ENCODE data around the gene GLIS1. TPM values are rescaled to one million over a fixed set of nuclear protein-coding genes. Genes with fewer than 3 reads are reported as not detected.
"Not testable (repeated sequence)": the region's sequence is repeated elsewhere in the genome, so short reads cannot be mapped to it uniquely, and the experiment has no call there.

GLIS1 gene
- total RNA-seq, 1 experiment from 2014 or later, result 0.14 TPM

- no peak for DNase-seq (ENCODE audit: low spot score)
- in situ Hi-C loops (cut with HindIII; ENCODE audit: low sequenced_read_pairs), result no loop called here
Observed at GRCh38 chr1:53662169-53662568, 76.8 kb downstream of the GLIS1 start.

GRCh38 chr1:53661496-53661895 is 77.5 kb downstream of the GLIS1 start:
- no peak for DNase-seq (ENCODE audit: low spot score)
- in situ Hi-C loops (cut with HindIII; ENCODE audit: low sequenced_read_pairs), result no loop called here

- no peak for DNase-seq (ENCODE audit: low spot score)
- in situ Hi-C loops (cut with HindIII; ENCODE audit: low sequenced_read_pairs), result no loop called here
Observed at GRCh38 chr1:53660666-53661065, 78.3 kb downstream of the GLIS1 start.

GRCh38 chr1:53659436-53659835 is 79.5 kb downstream of the GLIS1 start:
- DNase-seq (ENCODE audit: low spot score), result no peak
- in situ Hi-C loops (cut with HindIII; ENCODE audit: low sequenced_read_pairs), result no loop called here

DNA sequence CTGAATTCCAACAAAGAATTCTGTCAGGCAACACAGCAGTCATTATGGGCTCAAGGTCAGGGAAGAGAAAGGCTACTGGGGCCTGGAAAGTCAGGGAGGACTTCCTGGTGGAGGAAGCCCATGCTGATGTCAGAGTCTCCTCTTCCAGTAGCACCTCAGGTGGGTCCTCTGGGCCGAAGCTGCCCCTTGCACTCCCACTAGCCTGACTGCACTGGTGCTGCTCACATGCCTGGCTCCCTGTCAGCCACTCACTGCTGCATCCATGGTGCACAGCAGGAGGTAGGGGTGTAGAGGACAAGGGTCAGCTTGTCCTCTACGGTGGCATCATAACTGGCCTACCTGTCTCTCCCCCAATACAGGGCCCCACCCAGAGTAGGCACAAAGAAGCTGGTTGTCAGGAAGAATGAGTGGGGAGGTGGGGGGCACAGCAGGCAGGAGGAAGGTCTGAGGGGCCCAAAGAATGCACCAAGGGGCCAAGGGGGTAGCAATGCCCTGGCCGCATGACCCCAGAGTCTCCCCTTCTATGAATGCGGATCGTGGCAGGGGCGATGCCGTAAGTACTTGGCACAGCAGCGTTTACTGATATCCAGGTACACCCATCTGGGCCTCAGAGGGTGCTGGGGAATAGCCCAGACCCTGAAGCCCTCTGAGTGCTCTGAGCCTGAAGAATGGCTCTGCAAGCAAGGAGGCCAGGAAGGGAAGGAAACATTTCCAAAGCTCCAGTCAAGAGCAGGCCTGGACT is 80.3 kb downstream of the GLIS1 start:
- in situ Hi-C loops (cut with HindIII; ENCODE audit: low sequenced_read_pairs), result no loop called here
- no peak for DNase-seq (ENCODE audit: low spot score)

DNA sequence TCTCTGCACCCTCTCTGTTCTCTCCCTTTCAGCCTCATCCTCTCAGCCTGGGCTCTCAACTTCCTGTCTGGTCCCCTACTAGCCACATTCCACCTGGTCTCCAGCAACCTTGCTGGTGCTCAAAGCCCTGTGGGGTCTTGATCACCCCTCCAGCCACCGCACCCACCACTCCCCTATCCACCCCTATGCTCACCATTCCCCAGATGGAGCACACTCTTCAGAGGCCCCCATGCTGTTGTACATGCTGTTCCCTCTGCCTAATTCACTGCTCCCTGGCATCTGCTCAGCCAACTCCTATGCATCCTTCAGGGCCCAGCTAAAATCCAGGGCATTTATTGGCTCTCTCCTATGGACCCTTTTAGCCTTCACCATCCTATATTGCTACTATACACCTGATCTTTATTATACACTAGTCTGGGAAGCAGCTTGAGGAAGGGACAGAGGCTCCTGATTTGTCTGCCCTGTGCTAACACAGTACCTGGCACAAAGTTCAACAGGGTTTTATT is 81.0 kb downstream of the GLIS1 start:
- no peak for DNase-seq (ENCODE audit: low spot score)
- in situ Hi-C loops (cut with HindIII; ENCODE audit: low sequenced_read_pairs), result no loop called here

GRCh38 chr1:53657531-53657805 is 81.5 kb downstream of the GLIS1 start:
- in situ Hi-C loops (cut with HindIII; ENCODE audit: low sequenced_read_pairs), result no loop called here
- DNase-seq (ENCODE audit: low spot score), result no peak

DNA sequence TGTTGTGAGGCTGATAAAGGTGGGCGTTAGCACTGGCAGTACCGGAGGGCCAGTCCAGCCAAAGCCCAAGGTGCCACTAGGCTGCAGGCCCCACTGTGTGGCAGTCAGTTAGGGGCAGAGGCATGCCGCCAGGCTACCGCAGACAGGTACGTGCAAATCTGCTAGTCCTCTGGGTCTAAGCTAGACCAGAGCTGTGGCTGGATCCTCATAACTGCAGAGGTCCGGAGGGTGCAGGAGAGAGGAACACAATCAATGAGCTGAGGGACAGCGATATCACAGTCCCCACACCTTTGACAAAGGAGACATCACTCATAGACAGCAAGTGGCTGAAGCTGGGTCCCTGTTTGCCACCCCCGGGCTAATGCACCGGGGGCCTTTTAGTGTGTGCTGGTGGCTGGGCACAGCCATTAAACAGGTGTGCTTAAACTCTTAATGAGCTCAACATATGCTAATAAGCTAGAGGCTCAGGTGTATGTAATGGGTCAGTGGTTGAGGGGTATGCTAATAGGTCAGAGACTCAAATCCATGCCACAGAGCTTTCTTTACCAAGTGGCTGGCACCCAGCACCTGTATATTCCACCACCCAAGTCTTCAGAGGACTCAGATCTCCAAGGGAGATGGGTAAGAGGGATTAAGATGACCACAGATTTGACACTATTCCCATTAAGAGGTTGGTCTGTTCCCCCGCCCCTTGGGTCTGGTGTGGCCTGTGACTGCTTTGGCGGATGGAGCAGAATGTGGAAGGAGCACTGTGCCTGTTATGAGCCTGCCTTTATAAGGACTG is 82.0 kb downstream of the GLIS1 start:
- DNase-seq (ENCODE audit: low spot score), result no peak
- in situ Hi-C loops (cut with HindIII; ENCODE audit: low sequenced_read_pairs), result no loop called here

DNA sequence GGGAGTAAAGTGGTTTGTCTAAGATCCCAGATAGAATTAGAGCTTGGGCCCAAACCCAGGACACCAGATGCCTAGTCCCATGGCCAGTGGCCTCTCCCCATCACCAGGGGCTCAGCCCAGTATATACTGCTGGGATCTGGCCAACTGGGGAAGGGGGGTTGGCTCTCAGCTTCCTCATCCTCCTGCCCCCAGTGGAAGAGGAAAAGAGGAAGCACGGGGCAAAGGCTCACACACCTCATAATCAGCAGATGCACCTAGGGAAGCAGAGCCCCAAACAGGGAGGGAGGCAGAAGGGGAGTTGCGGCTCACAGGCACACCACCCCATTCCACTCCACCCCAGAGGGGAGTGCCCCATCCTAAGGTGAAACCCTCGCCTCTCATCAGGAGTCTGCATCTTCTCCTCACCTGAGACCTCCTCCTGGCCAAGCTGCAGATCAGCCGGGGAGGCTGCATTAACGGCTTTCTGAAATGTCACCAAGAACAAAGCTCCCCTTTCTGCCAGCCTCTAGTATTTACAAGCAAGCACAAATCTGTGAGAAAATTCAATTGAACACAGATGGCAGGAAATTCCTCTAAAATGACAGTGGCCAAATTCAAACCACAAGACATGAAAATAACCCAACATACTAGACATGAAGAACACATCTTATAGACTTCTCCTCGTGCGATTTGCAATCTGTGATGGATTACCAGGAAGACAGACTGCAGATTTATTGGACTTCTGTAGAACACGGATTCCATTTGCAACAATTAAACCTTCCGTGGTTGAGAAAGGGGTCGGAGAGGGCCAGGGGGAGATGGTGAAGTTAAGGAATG is 82.8 kb downstream of the GLIS1 start:
- peak; percentile 24 for DNase-seq (ENCODE audit: low spot score)
- in situ Hi-C loops (cut with HindIII; ENCODE audit: low sequenced_read_pairs), result no loop called here

GRCh38 chr1:53654216-53655210 is 84.5 kb downstream of the GLIS1 start:
- in situ Hi-C loops (cut with HindIII; ENCODE audit: low sequenced_read_pairs), result no loop called here
- DNase-seq (ENCODE audit: low spot score), result no peak

- no peak for DNase-seq (ENCODE audit: low spot score)
- in situ Hi-C loops (cut with HindIII; ENCODE audit: low sequenced_read_pairs), result no loop called here
Observed at GRCh38 chr1:53653631-53654030, 85.3 kb downstream of the GLIS1 start.

DNA sequence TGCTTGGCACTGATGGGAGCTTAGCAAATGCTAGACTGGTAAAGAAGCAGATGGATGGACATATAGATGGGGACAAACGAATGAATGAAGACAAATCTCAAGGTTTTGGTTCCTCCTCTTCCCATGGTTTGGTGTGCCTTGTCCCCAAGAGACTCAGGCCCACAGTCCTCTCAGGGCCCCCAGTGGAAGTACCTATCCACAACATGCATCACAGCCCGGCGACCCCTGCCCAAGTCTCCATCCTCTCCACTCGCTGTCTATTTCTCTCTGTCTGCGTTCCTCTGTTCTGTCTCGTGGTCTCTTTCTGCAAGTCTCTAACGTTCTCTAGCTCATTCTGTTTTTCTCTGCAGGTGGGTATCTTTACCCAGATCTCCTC is 85.8 kb downstream of the GLIS1 start:
- in situ Hi-C loops (cut with HindIII; ENCODE audit: low sequenced_read_pairs), result no loop called here
- DNase-seq (ENCODE audit: low spot score), result no peak

GRCh38 chr1:53652441-53653199 is 86.3 kb downstream of the GLIS1 start:
- in situ Hi-C loops (cut with HindIII; ENCODE audit: low sequenced_read_pairs), result no loop called here
- DNase-seq (ENCODE audit: low spot score), result no peak

DNA sequence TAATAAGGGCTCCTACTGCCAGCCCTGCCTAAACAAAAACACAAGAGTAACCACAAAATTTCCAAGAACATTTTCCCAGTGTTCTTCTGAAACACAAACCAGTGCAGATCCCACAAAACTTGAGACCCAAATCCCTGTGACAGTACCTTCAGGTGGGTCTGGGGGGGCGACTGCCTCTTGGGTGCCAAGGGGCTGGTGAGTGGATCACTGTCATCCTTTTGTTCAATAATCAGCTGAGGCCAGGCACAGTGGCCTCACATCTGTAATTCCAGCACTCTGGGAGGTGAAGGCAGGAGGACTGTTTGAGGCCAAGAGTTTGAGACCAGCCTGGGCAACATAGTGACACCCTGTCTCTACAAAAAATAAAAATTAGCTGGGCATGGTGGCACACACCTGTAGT is 87.6 kb downstream of the GLIS1 start:
- in situ Hi-C loops (cut with HindIII; ENCODE audit: low sequenced_read_pairs), result no loop called here
- no peak for DNase-seq (ENCODE audit: low spot score)

DNA sequence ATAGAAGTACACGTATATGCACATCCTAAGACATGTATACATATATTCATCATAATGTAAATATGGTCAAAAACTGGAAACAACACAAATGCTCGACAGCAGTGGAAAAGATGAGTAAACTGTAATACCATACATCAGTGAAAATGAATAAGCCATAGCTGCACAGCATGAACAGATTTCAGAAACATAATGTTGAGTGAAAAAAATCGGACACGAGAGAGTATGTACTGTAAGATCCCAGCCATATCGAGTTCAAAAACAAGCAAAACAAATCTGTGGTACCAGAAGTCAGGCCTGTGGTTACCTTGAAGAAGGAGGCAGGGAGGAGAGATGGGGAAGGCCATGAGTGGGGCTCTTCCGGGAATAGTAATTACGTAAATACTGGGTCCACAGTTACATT is 90.4 kb downstream of the GLIS1 start:
- in situ Hi-C loops (cut with HindIII; ENCODE audit: low sequenced_read_pairs), result no loop called here
- no peak for DNase-seq (ENCODE audit: low spot score)

DNA sequence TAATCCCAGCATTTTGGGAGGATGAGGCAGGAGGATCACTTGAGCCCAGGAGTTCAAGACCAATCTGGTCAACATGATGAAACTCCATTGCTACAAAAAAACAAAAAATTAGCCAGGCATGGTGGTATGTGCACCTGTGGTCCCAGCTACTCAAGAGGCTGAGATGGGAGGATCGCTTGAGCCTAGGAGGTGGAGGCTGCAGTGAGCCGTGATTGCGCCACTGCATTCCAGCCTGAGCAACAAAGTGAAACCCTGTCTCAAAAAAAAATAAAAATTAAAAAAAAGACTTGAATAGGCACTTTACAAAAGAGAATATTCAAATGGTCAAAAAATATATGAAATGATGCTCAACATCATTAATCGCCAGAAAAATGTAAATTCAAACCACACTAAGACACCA is 91.0 kb downstream of the GLIS1 start:
- in situ Hi-C loops (cut with HindIII; ENCODE audit: low sequenced_read_pairs); DNase-seq (ENCODE audit: low spot score): not testable (repeated sequence)

GRCh38 chr1:53646732-53647131 is 92.2 kb downstream of the GLIS1 start:
- no peak for DNase-seq (ENCODE audit: low spot score)
- in situ Hi-C loops (cut with HindIII; ENCODE audit: low sequenced_read_pairs), result no loop called here

- in situ Hi-C loops (cut with HindIII; ENCODE audit: low sequenced_read_pairs), result no loop called here
- no peak for DNase-seq (ENCODE audit: low spot score)
Observed at GRCh38 chr1:53645690-53646078, 93.3 kb downstream of the GLIS1 start.

All from G401 (cell line).